HepG2 (cell line): ENCODE results near the gene CEBPB. TPM values are rescaled to one million over a fixed set of nuclear protein-coding genes. Genes with fewer than 3 reads are reported as not detected.

Source experiments
- ATAC-seq: fragments of 200-7000 bp; cut with Tn5 transposase; 3 replicates; pipeline ENCODE4 v1.9.1; 2020; ENCODE audit warnings: mild to moderate bottlenecking, moderate library complexity
- BruUV-seq: library from RNA; stranded (reverse); fragments of 400-500 nt; replicated peaks from 2 replicates; lab custom pipeline; 2021; lab: Mats Ljungman, UMichigan
- CTCF ChIA-PET: fragments of 300-600 bp; formaldehyde crosslinking; extraction: SDS; loops from one replicate; lab custom pipeline; 2021; ENCODE audit warnings: low total read pairs, inconsistent platforms, low intra/inter-chr PET ratio; lab: Yijun Ruan, JAX
- POLR2A ChIA-PET: fragments of 350-600 bp; sonication (Branson Sonifier 250); formaldehyde crosslinking; loops from one replicate; lab custom pipeline; 2020; ENCODE audit warnings: antibody characterized with exemption, inconsistent platforms; lab: Yijun Ruan, JAX
- DNase-seq: peaks from one replicate; pipeline ENCODE4 v3.0.0-alpha.2; 2015; ENCODE audit warnings: low spot score
- FAIRE-seq: peaks from 3 replicates; lab custom pipeline; 2011; peaks lifted over from hg19 to GRCh38; lab: Jason Lieb, UNC
- H2AFZ ChIP-seq: one replicate; pipeline ENCODE4 v1.6.1; 2011; ENCODE audit warnings: low read length, inconsistent platforms
- H3K27ac ChIP-seq: fragments of 300-600 bp; 3 replicates; pipeline ENCODE4 v1.8.0; 2011; ENCODE audit warnings: mixed run types, mild to moderate bottlenecking, mixed read lengths, low read length, inconsistent platforms; ENCODE audit not compliant: insufficient read depth; ENCODE audit errors: extremely low read length
- H3K27me3 ChIP-seq, 2 experiments: fragments of 200-600 bp in 1 of 2; 2 replicates in 1 of 2; 3 replicates in 1 of 2; pipeline versions ENCODE4 v1.6.0 to v1.8.0; 2011; ENCODE audit warnings: low read length in 2 of 2, mild to moderate bottlenecking in 2 of 2, moderate library complexity in 2 of 2, inconsistent platforms in 1 of 2; ENCODE audit not compliant: insufficient read depth in 2 of 2, control insufficient read depth in 1 of 2
- H3K36me3 ChIP-seq, 2 experiments: fragments of 200-600 bp in 1 of 2; replicated peaks in 1 of 2; 2 replicates in 1 of 2; 3 replicates in 1 of 2; pipeline versions ENCODE4 v1.5.1 to v1.8.0; 2011; ENCODE audit warnings: low read length in 2 of 2, inconsistent platforms in 1 of 2; ENCODE audit not compliant: insufficient read depth in 2 of 2, control insufficient read depth in 1 of 2
- H3K4me1 ChIP-seq: 2 replicates; pipeline ENCODE4 v1.5.1; 2012; ENCODE audit warnings: low read length, inconsistent platforms; ENCODE audit not compliant: insufficient read depth
- H3K4me2 ChIP-seq: 2 replicates; pipeline ENCODE4 v1.6.0; 2011; ENCODE audit warnings: low read depth, low read length, inconsistent platforms
- H3K4me3 ChIP-seq, 3 experiments: fragments of 200-600 bp in 1 of 3; sonication (generic), shearing (Covaris generic) in 1 of 3; replicated peaks in 1 of 3; 2 replicates each; pipeline ENCODE4 v1.5.1; 2011 to 2016; ENCODE audit warnings: low read length in 3 of 3, inconsistent platforms in 2 of 3, low read depth in 2 of 3, mild to moderate bottlenecking in 2 of 3, control low read depth in 1 of 3, mixed read lengths in 1 of 3; ENCODE audit not compliant: insufficient read depth in 1 of 3
- H3K79me2 ChIP-seq: one replicate; pipeline ENCODE4 v1.6.1; 2011; ENCODE audit warnings: low read length, inconsistent platforms; ENCODE audit not compliant: insufficient read depth
- H3K9ac ChIP-seq: 2 replicates; pipeline ENCODE4 v1.6.0; 2011; ENCODE audit warnings: mild to moderate bottlenecking, low read depth, low read length, inconsistent platforms; ENCODE audit not compliant: insufficient read depth
- H3K9me3 ChIP-seq: 2 replicates; pipeline ENCODE4 v1.5.1; 2012; ENCODE audit warnings: mild to moderate bottlenecking, low read length
- H4K20me1 ChIP-seq: 2 replicates; pipeline ENCODE4 v1.6.0; 2011; ENCODE audit warnings: inconsistent platforms, mild to moderate bottlenecking, low read length, moderate library complexity; ENCODE audit not compliant: insufficient read depth
- ADNP ChIP-seq: sonication (generic); formaldehyde crosslinking; IDR thresholded peaks from 2 replicates; pipeline ENCODE4 v1.4.0; 2020; ENCODE audit warnings: missing genetic modification reagents
- FOXA1 ChIP-seq, 2 experiments: fragments of 450-650 bp in 1 of 2; sonication (generic) in 1 of 2; formaldehyde crosslinking in 1 of 2; IDR thresholded peaks; 2 replicates each; pipeline versions ENCODE4 v1.4.0 to v1.6.1; 2016 to 2020; ENCODE audit warnings: missing genetic modification reagents in 1 of 2
- GLI4 ChIP-seq: sonication (generic); formaldehyde crosslinking; IDR thresholded peaks from 2 replicates; pipeline ENCODE4 v1.5.1; 2020; ENCODE audit warnings: missing genetic modification reagents, mild to moderate bottlenecking, moderate library complexity, borderline replicate concordance
- GLMP ChIP-seq: sonication (generic); formaldehyde crosslinking; IDR thresholded peaks from 2 replicates; pipeline ENCODE4 v1.9.0; 2021; ENCODE audit warnings: missing genetic modification reagents, mild to moderate bottlenecking, borderline replicate concordance
- IKZF4 ChIP-seq: sonication (generic); formaldehyde crosslinking; IDR thresholded peaks from 2 replicates; pipeline ENCODE4 v1.5.1; 2020; ENCODE audit warnings: borderline replicate concordance, mild to moderate bottlenecking, low read depth, missing genetic modification reagents; ENCODE audit errors: not compliant biosample characterization
- NFATC3 ChIP-seq: sonication (generic); formaldehyde crosslinking; IDR thresholded peaks from 2 replicates; pipeline ENCODE4 v1.5.1; 2020; ENCODE audit warnings: mild to moderate bottlenecking, missing genetic modification reagents
- PHF20 ChIP-seq: sonication (generic); formaldehyde crosslinking; IDR thresholded peaks from 2 replicates; pipeline ENCODE4 v1.5.0; 2020; ENCODE audit warnings: mild to moderate bottlenecking, missing genetic modification reagents
- SOX6 ChIP-seq, 2 experiments: fragments of 450-650 bp in 1 of 2; sonication (generic) in 1 of 2; formaldehyde crosslinking in 1 of 2; IDR thresholded peaks; 2 replicates each; pipeline versions ENCODE4 v1.4.0 to v1.6.1; 2017 to 2020; ENCODE audit warnings: antibody characterized with exemption in 1 of 2, mild to moderate bottlenecking in 1 of 2, missing genetic modification reagents in 1 of 2
- WIZ ChIP-seq: sonication (generic); formaldehyde crosslinking; IDR thresholded peaks from 2 replicates; pipeline ENCODE4 v1.5.1; 2020; ENCODE audit warnings: mild to moderate bottlenecking, missing genetic modification reagents
- ZFX ChIP-seq: sonication (generic); formaldehyde crosslinking; IDR thresholded peaks from 2 replicates; pipeline ENCODE4 v1.4.0; 2020; ENCODE audit warnings: mild to moderate bottlenecking, low read depth, missing genetic modification reagents, moderate library complexity
- ZMYM3 ChIP-seq: sonication (generic); formaldehyde crosslinking; IDR thresholded peaks from 2 replicates; pipeline ENCODE4 v1.5.1; 2020; ENCODE audit warnings: mild to moderate bottlenecking, missing genetic modification reagents
- ZNF547 ChIP-seq: sonication (generic); formaldehyde crosslinking; IDR thresholded peaks from 2 replicates; pipeline ENCODE4 v1.5.1; 2020; ENCODE audit warnings: mild to moderate bottlenecking, missing genetic modification reagents
- ZNF883 ChIP-seq: sonication (generic); formaldehyde crosslinking; IDR thresholded peaks from 2 replicates; pipeline ENCODE4 v1.5.1; 2020; ENCODE audit warnings: mild to moderate bottlenecking, missing genetic modification reagents; ENCODE audit errors: not compliant biosample characterization
- ZSCAN25 ChIP-seq: sonication (generic); formaldehyde crosslinking; IDR thresholded peaks from 2 replicates; pipeline ENCODE4 v1.8.0; 2022; ENCODE audit warnings: mild to moderate bottlenecking, missing genetic modification reagents
- WGBS: methylation state at CpG from one replicate; pipeline ENCODE4 v1.1.6; 2017; ENCODE audit warnings: low lambda C conversion rate; 5-methylcytosine and 5-hydroxymethylcytosine counted together
- in situ Hi-C: cut with HindIII; loops from 2 replicates; pipeline ENCODE4 v1.10.0; 2017; ENCODE audit warnings: low pct_unique_long_range_greater_than_20kb; ENCODE audit not compliant: extremely low pct_ligation_motif_present
- intact Hi-C: fragments of 100-400 bp; cut with micrococcal nuclease; formaldehyde crosslinking; loops from one replicate; pipeline ENCODE4 v1.10.0; 2022; ENCODE audit not compliant: unreplicated experiment
- polyA plus RNA-seq, 8 experiments: library from polyadenylated mRNA; depleted of rRNA in 3 of 8; stranded (reverse) in 7 of 8; unstranded in 1 of 8; fragments of >200 nt; fragmentation: Illumina TruSeq in 4 of 8; extraction: Trizol in 4 of 8; gene quantifications; 2 replicates each; pipeline versions ENCODE4 v1.2.1 to v1.2.3, GENCODE V29; 2011 to 2016; ENCODE audit warnings: low read depth in 4 of 8, missing spikeins in 1 of 8, mixed read lengths in 1 of 8; ENCODE audit not compliant: insufficient read depth in 1 of 8
- total RNA-seq, 5 experiments: library from RNA; depleted of rRNA; stranded (reverse); fragments of >200 nt; fragmentation: Illumina TruSeq; extraction: Trizol; gene quantifications; 2 replicates each; pipeline ENCODE4 v1.2.3, GENCODE V29; 2016; ENCODE audit warnings: low read depth in 1 of 5
- TF ChIP-seq, protein P1 (sequence below): sonication (generic); formaldehyde crosslinking; IDR thresholded peaks from 2 replicates; pipeline ENCODE4 v1.4.0; 2020; ENCODE audit warnings: mild to moderate bottlenecking, missing genetic modification reagents
- TF ChIP-seq, protein P2 (sequence below): sonication (generic); formaldehyde crosslinking; IDR thresholded peaks from 2 replicates; pipeline ENCODE4 v1.5.0; 2020; ENCODE audit warnings: mild to moderate bottlenecking, low read depth, missing genetic modification reagents, borderline replicate concordance

CEBPB gene
- total and polyA plus RNA-seq, 2 of the 13 experiments (the other 11 are each of a cell fraction or from before 2014, with no cell fraction given), result 18.5 to 28.2 TPM

GRCh38 chr20:50227506-50227905 lies 36.9 kb downstream of the CEBPB start:
- H3K27ac ChIP-seq, result no peak overlapping the region
- no peaks in the 10 kb centered on the region for H3K79me2 ChIP-seq
- H4K20me1 ChIP-seq, result no peaks in the 10 kb centered on the region
- DNase-seq, result no peak
- no peak for TF ChIP-seq PHF20 (CRISPR knock-in tag)
- no peak for TF ChIP-seq WIZ (CRISPR knock-in tag)
- TF ChIP-seq ZFX (CRISPR knock-in tag), result no peak
- TF ChIP-seq, protein P1, sequence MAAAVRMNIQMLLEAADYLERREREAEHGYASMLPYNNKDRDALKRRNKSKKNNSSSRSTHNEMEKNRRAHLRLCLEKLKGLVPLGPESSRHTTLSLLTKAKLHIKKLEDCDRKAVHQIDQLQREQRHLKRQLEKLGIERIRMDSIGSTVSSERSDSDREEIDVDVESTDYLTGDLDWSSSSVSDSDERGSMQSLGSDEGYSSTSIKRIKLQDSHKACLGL (CRISPR knock-in tag), result 0 out of 2 replicates have a peak, but pooled peaks have one; percentile 21
- no peak overlapping the region for H3K9ac ChIP-seq
- BruUV-seq, result no TSS peak
- no peak overlapping the region for H3K4me2 ChIP-seq
- ATAC-seq, result no peak
- in situ Hi-C loops (no loop called here), intact Hi-C loops (no loop called here)
- ChIA-PET CTCF (no interaction called here), POLR2A (interaction anchor here (1.5 kb wide), 1 partner anchor 9 kb away, joined by 4 read pairs; no protein-coding TSS in a partner anchor)
- FAIRE-seq, result no peak
- H3K4me1 ChIP-seq, result peaks cover 30% of the 10 kb centered on the region
- peaks cover 11 to 41% of the 10 kb centered on the region in 2 experiments; a peak in 3 of 5 replicates for H3K27me3 ChIP-seq
- no peaks in the 10 kb centered on the region for H3K36me3 ChIP-seq
- no peak overlapping the region for H3K4me3 ChIP-seq
- no peak overlapping the region for H2AFZ ChIP-seq
- 16% methylated on average over 3 of the region's 3 CpGs for WGBS
- H3K9me3 ChIP-seq, result no peaks in the 10 kb centered on the region

DNA sequence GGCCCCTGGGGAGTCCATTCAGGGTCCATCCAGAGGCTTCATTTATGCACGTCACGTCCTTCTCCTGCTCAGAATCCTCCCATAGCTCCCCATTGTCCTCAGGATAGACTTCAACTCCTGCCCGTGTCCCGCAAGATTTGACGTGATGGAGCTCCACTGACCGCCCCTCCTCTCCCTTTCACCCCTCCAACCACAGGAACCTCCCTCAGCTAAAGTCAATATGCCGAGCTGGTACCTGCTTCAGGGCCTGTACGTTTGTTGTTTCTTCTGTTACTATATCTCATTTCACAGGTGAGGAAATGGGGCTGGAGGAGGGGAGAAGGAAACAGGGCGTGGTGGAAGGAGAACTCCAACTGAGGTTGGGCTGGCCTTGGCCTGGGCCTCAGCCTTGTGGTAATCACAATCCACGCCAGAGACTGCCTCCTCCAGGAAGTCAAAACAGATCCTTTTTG lies 38.6 kb downstream of the CEBPB start:
- in situ Hi-C loops, result no loop called here
- H3K9me3 ChIP-seq, result no peaks in the 10 kb centered on the region
- no peaks in the 10 kb centered on the region for H3K79me2 ChIP-seq
- intact Hi-C loops, result no loop called here
- peaks cover 18% of the 10 kb centered on the region for H3K4me1 ChIP-seq
- ChIA-PET CTCF (no interaction called here), POLR2A (interaction anchor here (1.1 to 1.4 kb wide), 2 partner anchors 32 to 35 kb away, joined by 3 to 4 read pairs; no protein-coding TSS in a partner anchor)
- peak overlapping the region; percentile 37 for H3K4me2 ChIP-seq
- no peak overlapping the region for H3K4me3 ChIP-seq
- WGBS, result 12% methylated on average over 10 of the region's 10 CpGs
- no TSS peak for BruUV-seq
- no peak overlapping the region for H3K9ac ChIP-seq
- H2AFZ ChIP-seq, result no peak overlapping the region
- H3K27ac ChIP-seq, result no peak overlapping the region
- no peaks in the 10 kb centered on the region for H4K20me1 ChIP-seq
- ATAC-seq, result peak; percentile 8; the same call in 1 of the 3 replicates
- FAIRE-seq, result peak; percentile 21
- DNase-seq, result no peak
- peaks cover 12 to 43% of the 10 kb centered on the region in 2 experiments; a peak in 4 of 5 replicates for H3K27me3 ChIP-seq
- H3K36me3 ChIP-seq, result no peaks in the 10 kb centered on the region
- TF ChIP-seq, protein P2, sequence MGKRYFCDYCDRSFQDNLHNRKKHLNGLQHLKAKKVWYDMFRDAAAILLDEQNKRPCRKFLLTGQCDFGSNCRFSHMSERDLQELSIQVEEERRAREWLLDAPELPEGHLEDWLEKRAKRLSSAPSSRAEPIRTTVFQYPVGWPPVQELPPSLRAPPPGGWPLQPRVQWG (CRISPR knock-in tag), result no peak
- 0 out of 2 replicates have a peak, but pooled peaks have one; percentile 46 for TF ChIP-seq ZNF547 (CRISPR knock-in tag)
- peak; percentile 37; the same call in 1 of the 2 replicates for TF ChIP-seq ZSCAN25
- TF ChIP-seq GLMP, result no peak
- TF ChIP-seq FOXA1 (IDR thresholded peaks at IDR 0.05), result no peak
- TF ChIP-seq FOXA1 (CRISPR knock-in tag; IDR thresholded peaks at IDR 0.05), result peak; percentile 74
- peak; percentile 67; the same call in 1 of the 2 replicates for TF ChIP-seq ADNP (CRISPR knock-in tag)
- peak; percentile 21 for TF ChIP-seq ZNF883 (CRISPR knock-in tag)
- TF ChIP-seq ZMYM3 (CRISPR knock-in tag), result peak; percentile 73
- no peak for TF ChIP-seq SOX6 (IDR thresholded peaks at IDR 0.05)
- peak; percentile 18; the same call in 1 of the 2 replicates for TF ChIP-seq SOX6 (CRISPR knock-in tag; IDR thresholded peaks at IDR 0.05)
- TF ChIP-seq IKZF4 (CRISPR knock-in tag), result peak; percentile 54
- 0 out of 2 replicates have a peak, but pooled peaks have one; percentile 23 for TF ChIP-seq GLI4 (CRISPR knock-in tag)
- TF ChIP-seq NFATC3, result 0 out of 2 replicates have a peak, but pooled peaks have one; percentile 44
